ENCODE results near the gene ANP32B.

DNA sequence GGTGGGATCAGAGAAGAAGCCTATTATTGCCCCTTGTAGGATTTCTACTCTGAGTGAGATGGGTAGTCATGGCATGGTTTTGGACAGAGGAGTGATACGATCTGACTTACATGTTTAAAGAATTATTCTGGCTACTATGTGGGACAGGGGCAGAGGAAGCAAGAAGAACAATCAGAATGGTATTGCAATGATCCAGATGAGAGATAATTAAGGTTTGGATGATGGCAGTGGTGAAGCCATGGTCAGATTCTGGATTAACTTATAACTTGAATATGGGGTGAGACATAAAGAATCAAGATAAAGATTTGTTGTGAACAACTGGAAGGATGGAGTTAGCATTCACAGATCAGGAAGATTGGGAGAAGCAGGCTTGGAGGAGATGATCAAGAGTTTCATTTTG lies 41.8 kb upstream of the ANP32B start:
- TF ChIP-seq, protein P1, sequence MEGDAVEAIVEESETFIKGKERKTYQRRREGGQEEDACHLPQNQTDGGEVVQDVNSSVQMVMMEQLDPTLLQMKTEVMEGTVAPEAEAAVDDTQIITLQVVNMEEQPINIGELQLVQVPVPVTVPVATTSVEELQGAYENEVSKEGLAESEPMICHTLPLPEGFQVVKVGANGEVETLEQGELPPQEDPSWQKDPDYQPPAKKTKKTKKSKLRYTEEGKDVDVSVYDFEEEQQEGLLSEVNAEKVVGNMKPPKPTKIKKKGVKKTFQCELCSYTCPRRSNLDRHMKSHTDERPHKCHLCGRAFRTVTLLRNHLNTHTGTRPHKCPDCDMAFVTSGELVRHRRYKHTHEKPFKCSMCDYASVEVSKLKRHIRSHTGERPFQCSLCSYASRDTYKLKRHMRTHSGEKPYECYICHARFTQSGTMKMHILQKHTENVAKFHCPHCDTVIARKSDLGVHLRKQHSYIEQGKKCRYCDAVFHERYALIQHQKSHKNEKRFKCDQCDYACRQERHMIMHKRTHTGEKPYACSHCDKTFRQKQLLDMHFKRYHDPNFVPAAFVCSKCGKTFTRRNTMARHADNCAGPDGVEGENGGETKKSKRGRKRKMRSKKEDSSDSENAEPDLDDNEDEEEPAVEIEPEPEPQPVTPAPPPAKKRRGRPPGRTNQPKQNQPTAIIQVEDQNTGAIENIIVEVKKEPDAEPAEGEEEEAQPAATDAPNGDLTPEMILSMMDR (IDR thresholded peaks at IDR 0.05), result no peak
- TF ChIP-seq POLR2A (IDR thresholded peaks at IDR 0.05), result no peak
- no peak for TF ChIP-seq POLR2AphosphoS5 (IDR thresholded peaks at IDR 0.05)

Data from sigmoid colon (tissue), 4 donors.